GM12878 (cell line): ENCODE results near the gene PPP2R5D. TPM values are rescaled to one million over a fixed set of nuclear protein-coding genes. Genes with fewer than 3 reads are reported as not detected.

ENCODE experiments used
- BHLHE40 ChIP-seq, 2 experiments: fragments of 450-650 bp in 1 of 2; IDR thresholded peaks; 2 replicates each; pipeline ENCODE4 v1.6.1; 2011 to 2017; ENCODE audit warnings: low read depth in 2 of 2, borderline replicate concordance in 1 of 2, improper control_type of control experiment in 1 of 2, low read length in 1 of 2, mild to moderate bottlenecking in 1 of 2
- CBX5 ChIP-seq: sonication (generic); IDR thresholded peaks from 2 replicates; pipeline ENCODE4 v1.6.1; 2016; ENCODE audit warnings: low read depth, moderate library complexity, mild to moderate bottlenecking, inconsistent platforms
- CHD2 ChIP-seq: IDR thresholded peaks from 2 replicates; pipeline ENCODE4 v1.6.1; 2011; ENCODE audit warnings: low read depth, low read length, improper control_type of control experiment, borderline replicate concordance
- CHD4 ChIP-seq: fragments of 200-600 bp; sonication (generic); IDR thresholded peaks from 2 replicates; pipeline ENCODE4 v1.6.1; 2016; ENCODE audit warnings: mild to moderate bottlenecking
- DPF2 ChIP-seq: fragments of 450-650 bp; IDR thresholded peaks from 2 replicates; pipeline ENCODE4 v1.6.1; 2017; ENCODE audit warnings: mild to moderate bottlenecking
- E2F8 ChIP-seq: fragments of 450-650 bp; IDR thresholded peaks from 2 replicates; pipeline ENCODE4 v1.6.1; 2018; ENCODE audit warnings: mild to moderate bottlenecking, low read depth, moderate library complexity; ENCODE audit not compliant: partially characterized antibody
- ETV6 ChIP-seq, 2 experiments: fragments of 450-650 bp in 1 of 2; IDR thresholded peaks in 1 of 2; conservative IDR thresholded peaks in 1 of 2; 2 replicates each; pipeline ENCODE4 v1.6.1; 2014; ENCODE audit warnings: antibody characterized with exemption in 1 of 2, borderline replicate concordance in 1 of 2, low read depth in 1 of 2, mild to moderate bottlenecking in 1 of 2, moderate library complexity in 1 of 2
- FOXK2 ChIP-seq: fragments of 450-650 bp; IDR thresholded peaks from 2 replicates; pipeline ENCODE4 v1.6.1; 2017; ENCODE audit warnings: mild to moderate bottlenecking, moderate library complexity
- GABPA ChIP-seq: IDR thresholded peaks from 2 replicates; pipeline ENCODE4 v1.6.1; 2014; ENCODE audit warnings: antibody characterized with exemption, low read depth, mild to moderate bottlenecking, inconsistent platforms
- HDGF ChIP-seq: fragments of 450-650 bp; IDR thresholded peaks from 2 replicates; pipeline ENCODE4 v1.6.1; 2016; ENCODE audit warnings: antibody characterized with exemption
- HSF1 ChIP-seq: fragments of 150-350 bp; IDR thresholded peaks from 2 replicates; pipeline ENCODE4 v1.6.1; 2014; ENCODE audit warnings: mild to moderate bottlenecking, low read depth, low read length
- MXI1 ChIP-seq: fragments of 150-350 bp; IDR thresholded peaks from 2 replicates; pipeline ENCODE4 v1.6.1; 2011; ENCODE audit warnings: low read depth, mild to moderate bottlenecking, inconsistent platforms, low read length, improper control_type of control experiment
- POLR2A ChIP-seq: IDR thresholded peaks from 2 replicates; pipeline ENCODE4 v1.6.1; 2011; ENCODE audit warnings: low read depth, mild to moderate bottlenecking, low read length
- POLR2AphosphoS2 ChIP-seq: IDR thresholded peaks from 2 replicates; pipeline ENCODE4 v1.6.1; 2011; ENCODE audit warnings: low read depth, mild to moderate bottlenecking, low read length, improper control_type of control experiment, moderate library complexity
- POU2F2 ChIP-seq: IDR thresholded peaks from 3 replicates; pipeline ENCODE4 v1.6.1; 2011; ENCODE audit warnings: low read depth, mild to moderate bottlenecking, low read length, borderline replicate concordance
- RELB ChIP-seq: fragments of 450-650 bp; IDR thresholded peaks from 2 replicates; pipeline ENCODE4 v1.6.1; 2017; ENCODE audit warnings: low read depth, mild to moderate bottlenecking, moderate library complexity
- RUNX3 ChIP-seq: IDR thresholded peaks from 2 replicates; pipeline ENCODE4 v1.6.1; 2012; ENCODE audit warnings: low read length, inconsistent platforms
- SREBF1 ChIP-seq: IDR thresholded peaks from 2 replicates; pipeline ENCODE4 v1.6.1; 2012; ENCODE audit warnings: mild to moderate bottlenecking, low read length
- WRNIP1 ChIP-seq: IDR thresholded peaks from 2 replicates; pipeline ENCODE4 v1.6.1; 2011; ENCODE audit warnings: low read depth, low read length, improper control_type of control experiment, borderline replicate concordance
- YBX1 ChIP-seq: fragments of 450-650 bp; IDR thresholded peaks from 2 replicates; pipeline ENCODE4 v1.6.1; 2016; ENCODE audit warnings: antibody characterized with exemption
- YY1 ChIP-seq: IDR thresholded peaks from 2 replicates; pipeline ENCODE4 v1.6.1; 2011; ENCODE audit warnings: low read depth, mild to moderate bottlenecking, low read length
- ZNF207 ChIP-seq: fragments of 450-650 bp; IDR thresholded peaks from 2 replicates; pipeline ENCODE4 v1.6.1; 2014; ENCODE audit warnings: antibody characterized with exemption, mild to moderate bottlenecking, borderline replicate concordance
- ZNF274 ChIP-seq: IDR thresholded peaks from one replicate; pipeline ENCODE4 v1.8.0; 2011; ENCODE audit not compliant: insufficient read length, insufficient read depth
- ZZZ3 ChIP-seq: IDR thresholded peaks from 2 replicates; pipeline ENCODE4 v1.6.1; 2011; ENCODE audit warnings: low read depth; ENCODE audit not compliant: control insufficient read depth, insufficient read length
- polyA plus RNA-seq, 11 experiments: library from polyadenylated mRNA; depleted of rRNA in 4 of 11; unstranded in 6 of 11; stranded (reverse) in 5 of 11; fragments of >200 nt; fragmentation: Nextera tagmentation in 4 of 11; fragmentation: Illumina TruSeq in 1 of 11; extraction: Ambion mirVana in 4 of 11; extraction: Trizol in 1 of 11; gene quantifications; 1 replicate in 1 of 11; 2 replicates in 10 of 11; pipeline versions ENCODE4 v1.2.1 to v1.2.3, GENCODE V29; 2011 to 2016; ENCODE audit warnings: inconsistent platforms in 2 of 11, missing spikeins in 2 of 11, low read depth in 1 of 11
- total RNA-seq, 4 experiments: library from RNA; depleted of rRNA in 3 of 4; stranded (reverse); fragments of >200 nt in 3 of 4; fragmentation: Illumina TruSeq in 1 of 4; extraction: Trizol in 1 of 4; gene quantifications; 2 replicates each; pipeline versions ENCODE4 v1.2.1 to v1.2.3, GENCODE V29; 2013 to 2021

Gene PPP2R5D
- total and polyA plus RNA-seq, 10 of the 15 experiments (the other 5 are each of a cell fraction or from before 2014, with no cell fraction given), result 1.5 to 59.0 (median 32.0) TPM

- TF ChIP-seq HDGF (no peak), CBX5 (no peak), YY1 (peak; percentile 94), GABPA (peak; percentile 88), SREBF1 (no peak), POU2F2 (peak; percentile 55; the same call in 1 of the 3 replicates), YBX1 (no peak), ETV6 (conservative IDR thresholded peaks at IDR 0.05 in 1 of 2, IDR thresholded peaks at IDR 0.05 in 1 of 2; ENCODE audit: borderline replicate concordance in 1 of 2, low read depth in 1 of 2) (no peak), RELB (no peak), DPF2 (no peak), WRNIP1 (no peak), E2F8 (peak; percentile 51), ZZZ3 (no peak), ZNF207 (0 out of 2 replicates have a peak, but pooled peaks have one; percentile 23), HSF1 (no peak), CHD2 (no peak; the same call in 1 of the 2 replicates), RUNX3 (peak; percentile 29; the same call in 1 of the 2 replicates), BHLHE40 (IDR thresholded peaks at IDR 0.05; ENCODE audit: borderline replicate concordance in 1 of 2, low read depth in 2 of 2, low read length in 1 of 2) (peak in 1 of 2 experiments; percentile 28; a peak in 1 of 4 replicates), POLR2AphosphoS2 (peak; percentile 86; the same call in 1 of the 2 replicates), CHD4 (no peak), FOXK2 (no peak), ZNF274 (no peak), MXI1 (peak; percentile 43; the same call in 1 of the 2 replicates), POLR2A (peak; percentile 83)
Observed at GRCh38 chr6:43021270-43022047, 37.1 kb downstream of the PPP2R5D start, which contains the start of gene RRP36 (continued).
